Neural progenitor cell (in vitro differentiated cells): ENCODE data around the gene PLA2G2F. TPM values are rescaled to one million over a fixed set of nuclear protein-coding genes. Genes with fewer than 3 reads are reported as not detected.

Experiments
- DNase-seq: peaks from one replicate; pipeline ENCODE4 v3.0.0-alpha.2; 2016; ENCODE audit warnings: low spot score
- H2AFZ ChIP-seq: fragments of 200-600 bp; sonication (generic); replicated peaks from 2 replicates; pipeline ENCODE4 v1.6.1; 2016; ENCODE audit warnings: antibody characterized with exemption
- H3F3A ChIP-seq: fragments of 200-600 bp; sonication (generic); 2 replicates; pipeline ENCODE4 v1.6.1; 2016; ENCODE audit warnings: antibody characterized with exemption, low read depth
- H3K27ac ChIP-seq: fragments of 200-600 bp; sonication (generic); 2 replicates; pipeline ENCODE4 v1.5.1; 2016; ENCODE audit warnings: mild to moderate bottlenecking
- H3K27me3 ChIP-seq: fragments of 200-600 bp; sonication (generic); 2 replicates; pipeline ENCODE4 v1.6.1; 2016; ENCODE audit warnings: mild to moderate bottlenecking, moderate library complexity
- H3K36me3 ChIP-seq: fragments of 200-600 bp; sonication (generic); 2 replicates; pipeline ENCODE4 v1.5.1; 2016
- H3K4me1 ChIP-seq: fragments of 200-600 bp; sonication (generic); 2 replicates; pipeline ENCODE4 v1.6.1; 2016; ENCODE audit warnings: mixed run types
- H3K4me2 ChIP-seq: fragments of 200-600 bp; sonication (generic); 2 replicates; pipeline ENCODE4 v1.6.1; 2016
- H3K4me3 ChIP-seq: fragments of 200-600 bp; sonication (generic); 2 replicates; pipeline ENCODE4 v1.5.1; 2016
- H3K79me2 ChIP-seq: fragments of 200-600 bp; sonication (generic); 2 replicates; pipeline ENCODE4 v1.6.1; 2016; ENCODE audit warnings: low read depth
- H3K9ac ChIP-seq: fragments of 200-600 bp; sonication (generic); 2 replicates; pipeline ENCODE4 v1.6.1; 2016
- H3K9me3 ChIP-seq: fragments of 200-600 bp; sonication (generic); 2 replicates; pipeline ENCODE4 v1.5.1; 2016; ENCODE audit warnings: low read depth
- H4K20me1 ChIP-seq: fragments of 200-600 bp; sonication (generic); 2 replicates; pipeline ENCODE4 v1.6.1; 2016; ENCODE audit warnings: low read depth
- H3K27ac Mint-ChIP-seq: 3 replicates; pipeline ENCODE4 v1.8.0; 2021; ENCODE audit warnings: mixed read lengths
- H3K27me3 Mint-ChIP-seq: 2 replicates; pipeline ENCODE4 v1.8.0; 2022; ENCODE audit warnings: low read depth, mild to moderate bottlenecking, inconsistent platforms, moderate library complexity, mixed read lengths; ENCODE audit not compliant: insufficient read depth
- H3K36me3 Mint-ChIP-seq: 3 replicates; pipeline ENCODE4 v1.8.0; 2021; ENCODE audit warnings: mixed read lengths
- H3K4me1 Mint-ChIP-seq: 3 replicates; pipeline ENCODE4 v1.8.0; 2021; ENCODE audit warnings: mixed read lengths
- H3K4me3 Mint-ChIP-seq: 3 replicates; pipeline ENCODE4 v1.8.0; 2021; ENCODE audit warnings: mild to moderate bottlenecking, moderate library complexity, mixed read lengths
- H3K9me3 Mint-ChIP-seq: 3 replicates; pipeline ENCODE4 v1.8.0; 2020; ENCODE audit warnings: mixed read lengths
- EZH2 ChIP-seq: fragments of 200-600 bp; sonication (generic); IDR thresholded peaks from 2 replicates; pipeline ENCODE4 v1.6.1; 2017; ENCODE audit warnings: antibody characterized with exemption, mild to moderate bottlenecking, moderate library complexity
- EZH2phosphoT487 ChIP-seq: fragments of 200-600 bp; sonication (generic); IDR thresholded peaks from 2 replicates; pipeline ENCODE4 v1.6.1; 2017; ENCODE audit warnings: antibody characterized with exemption
- total RNA-seq: library from RNA; depleted of rRNA; stranded (reverse); fragments of >200 nt; gene quantifications from 2 replicates; pipeline ENCODE4 v1.2.3, GENCODE V29; 2015; ENCODE audit warnings: low replicate concordance
- TF ChIP-seq, protein P1 (sequence below): fragments of 200-600 bp; sonication (generic); IDR thresholded peaks from 2 replicates; pipeline ENCODE4 v1.5.1; 2017; ENCODE audit warnings: antibody characterized with exemption, mild to moderate bottlenecking

Gene PLA2G2F
- total RNA-seq, 1 donor from 2014 or later, result not detected

DNA sequence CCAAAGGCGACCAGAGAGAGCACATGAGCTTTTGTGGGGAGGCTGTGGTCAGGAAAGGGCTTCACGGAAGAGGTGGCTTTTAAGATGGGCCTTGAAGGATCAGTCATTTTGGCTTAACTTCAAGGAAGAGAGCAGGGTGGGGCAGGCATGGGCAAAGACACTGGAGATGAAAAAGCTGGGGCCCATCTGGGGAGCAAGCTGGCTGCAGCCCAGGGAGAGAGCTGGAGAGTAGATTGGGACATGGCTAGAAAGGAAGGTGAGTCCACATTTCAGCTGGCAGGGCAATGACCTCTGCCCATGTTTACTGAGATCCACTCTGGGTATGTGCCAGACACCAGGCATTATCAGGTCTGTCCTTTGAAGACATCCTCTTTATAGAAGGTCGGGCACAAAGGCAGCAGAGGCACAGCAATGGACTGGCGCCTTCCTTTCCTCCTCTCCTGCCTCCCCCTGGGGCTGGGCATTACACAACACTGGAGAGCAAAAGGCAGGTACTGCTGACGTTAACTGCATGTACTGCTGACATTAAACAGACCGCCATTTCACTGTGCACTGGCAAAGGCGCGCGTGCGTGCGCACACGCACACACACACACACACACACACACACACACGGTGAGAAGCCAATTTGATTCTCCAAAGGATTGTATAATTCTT lies 44.6 kb downstream of the PLA2G2F start:
- H3K27me3 Mint-ChIP-seq, result peaks cover 15% of the 10 kb centered on the region

DNA sequence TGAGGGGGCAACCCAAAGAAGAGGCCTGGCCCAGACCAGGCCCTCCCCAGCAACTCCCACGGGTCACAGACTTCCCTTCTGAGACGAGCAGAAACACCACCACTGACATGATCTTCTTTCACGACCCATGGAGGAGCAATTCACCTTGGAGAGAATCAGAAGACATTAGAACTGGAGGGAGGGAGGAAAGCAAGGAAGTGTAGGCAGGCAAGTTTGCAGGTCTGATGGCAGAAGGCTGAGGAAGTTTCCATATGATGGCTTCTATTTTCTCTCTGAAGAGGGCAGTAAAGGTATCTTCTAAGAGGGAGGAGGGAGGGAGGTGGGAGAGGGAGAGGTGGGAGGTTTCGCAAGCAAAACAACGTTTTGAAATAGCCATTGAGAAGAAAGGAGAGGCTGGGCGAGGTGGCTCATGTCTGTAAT lies 45.4 kb downstream of the PLA2G2F start:
- Histone ChIP-seq H3K4me3 (no peak overlapping the region), H3K4me1 (no peaks in the 10 kb centered on the region), H3K9ac (no peak overlapping the region), H3K9me3 (no peaks in the 10 kb centered on the region), H4K20me1 (no peaks in the 10 kb centered on the region), H3K36me3 (no peaks in the 10 kb centered on the region), H3K79me2 (no peaks in the 10 kb centered on the region), H3F3A (peaks cover 4% of the 10 kb centered on the region), H2AFZ (no peak overlapping the region), H3K4me2 (no peak overlapping the region), H3K27me3 (peaks cover 62% of the 10 kb centered on the region), H3K27ac (no peak overlapping the region)
- TF ChIP-seq EZH2phosphoT487, result no peak
- TF ChIP-seq EZH2, result no peak
- TF ChIP-seq, protein P1, sequence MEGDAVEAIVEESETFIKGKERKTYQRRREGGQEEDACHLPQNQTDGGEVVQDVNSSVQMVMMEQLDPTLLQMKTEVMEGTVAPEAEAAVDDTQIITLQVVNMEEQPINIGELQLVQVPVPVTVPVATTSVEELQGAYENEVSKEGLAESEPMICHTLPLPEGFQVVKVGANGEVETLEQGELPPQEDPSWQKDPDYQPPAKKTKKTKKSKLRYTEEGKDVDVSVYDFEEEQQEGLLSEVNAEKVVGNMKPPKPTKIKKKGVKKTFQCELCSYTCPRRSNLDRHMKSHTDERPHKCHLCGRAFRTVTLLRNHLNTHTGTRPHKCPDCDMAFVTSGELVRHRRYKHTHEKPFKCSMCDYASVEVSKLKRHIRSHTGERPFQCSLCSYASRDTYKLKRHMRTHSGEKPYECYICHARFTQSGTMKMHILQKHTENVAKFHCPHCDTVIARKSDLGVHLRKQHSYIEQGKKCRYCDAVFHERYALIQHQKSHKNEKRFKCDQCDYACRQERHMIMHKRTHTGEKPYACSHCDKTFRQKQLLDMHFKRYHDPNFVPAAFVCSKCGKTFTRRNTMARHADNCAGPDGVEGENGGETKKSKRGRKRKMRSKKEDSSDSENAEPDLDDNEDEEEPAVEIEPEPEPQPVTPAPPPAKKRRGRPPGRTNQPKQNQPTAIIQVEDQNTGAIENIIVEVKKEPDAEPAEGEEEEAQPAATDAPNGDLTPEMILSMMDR, result no peak
- DNase-seq, result no peak
- peak overlapping the region; percentile 4 for H3K4me3 Mint-ChIP-seq
- peaks cover 12% of the 10 kb centered on the region for H3K27me3 Mint-ChIP-seq
- H3K4me1 Mint-ChIP-seq, result peaks cover 28% of the 10 kb centered on the region
- no peaks in the 10 kb centered on the region for H3K9me3 Mint-ChIP-seq
- no peaks in the 10 kb centered on the region for H3K36me3 Mint-ChIP-seq
- H3K27ac Mint-ChIP-seq, result no peak overlapping the region

More for the DNA sequence above, 44.6 kb downstream of the PLA2G2F start:
- DNase-seq, result no peak
- H3K4me2 ChIP-seq, result no peak overlapping the region
- Mint-ChIP-seq H3K4me3 (no peak overlapping the region), H3K4me1 (peaks cover 28% of the 10 kb centered on the region), H3K36me3 (no peaks in the 10 kb centered on the region), H3K27ac (peak overlapping the region; percentile 12), H3K9me3 (no peaks in the 10 kb centered on the region)
- no peaks in the 10 kb centered on the region for H3K36me3 ChIP-seq
- no peaks in the 10 kb centered on the region for H3K9me3 ChIP-seq
- H3F3A ChIP-seq, result peaks cover 4% of the 10 kb centered on the region
- H3K9ac ChIP-seq, result no peak overlapping the region
- H3K4me3 ChIP-seq, result no peak overlapping the region
- TF ChIP-seq, protein P1, result no peak
- TF ChIP-seq EZH2phosphoT487 (no peak), EZH2 (no peak)
- no peak overlapping the region for H2AFZ ChIP-seq
- no peaks in the 10 kb centered on the region for H3K79me2 ChIP-seq
- H4K20me1 ChIP-seq, result no peaks in the 10 kb centered on the region
- no peaks in the 10 kb centered on the region for H3K4me1 ChIP-seq
- H3K27ac ChIP-seq, result no peak overlapping the region
- peaks cover 57% of the 10 kb centered on the region for H3K27me3 ChIP-seq

DNA sequence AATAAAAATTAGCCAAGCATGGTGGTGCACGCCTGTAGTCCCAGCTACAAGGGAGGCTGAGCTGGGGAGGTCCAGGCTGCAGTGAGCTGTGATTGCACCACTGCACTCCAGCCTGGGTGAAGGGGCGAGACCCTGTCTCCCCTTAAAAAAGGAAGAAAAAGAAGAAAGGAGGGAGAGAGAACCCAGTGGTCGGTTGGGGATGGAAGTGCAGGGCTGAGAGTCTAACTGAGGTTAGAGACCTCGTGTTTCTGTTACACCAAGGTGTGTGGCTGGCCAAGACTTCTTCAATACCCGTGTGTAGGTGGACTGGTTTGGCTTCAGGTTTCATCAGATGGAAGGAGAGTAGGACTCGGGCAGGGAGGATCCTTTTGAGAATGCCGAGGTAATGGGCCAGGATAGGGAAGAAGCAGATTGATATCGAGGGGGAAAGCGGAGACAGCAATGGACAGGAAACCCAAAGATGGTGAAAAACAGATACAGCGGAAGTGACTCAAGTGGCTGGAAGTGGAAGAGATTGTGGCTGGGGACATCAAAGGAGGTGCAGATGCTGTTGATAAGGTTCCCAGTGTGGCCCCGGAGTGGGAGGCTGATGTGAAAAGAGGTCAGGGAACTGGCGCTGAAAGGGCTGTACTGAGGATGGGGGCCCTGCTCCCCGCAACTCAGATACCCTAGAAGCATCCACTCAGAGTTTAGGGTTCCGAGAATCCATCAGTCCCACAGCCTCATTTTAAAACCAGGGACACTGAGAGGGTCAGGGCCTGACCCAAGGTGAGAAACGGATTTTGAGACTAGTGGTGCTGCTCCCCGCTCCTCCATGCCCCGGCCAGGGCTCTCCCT lies 46.1 kb downstream of the PLA2G2F start:
- peak overlapping the region; percentile 93 for H3K4me2 ChIP-seq
- H3K27ac Mint-ChIP-seq, result peak overlapping the region; percentile 46
- H3F3A ChIP-seq, result peaks cover 4% of the 10 kb centered on the region
- no peaks in the 10 kb centered on the region for H3K36me3 Mint-ChIP-seq
- H3K79me2 ChIP-seq, result no peaks in the 10 kb centered on the region
- no peaks in the 10 kb centered on the region for H3K9me3 ChIP-seq
- H4K20me1 ChIP-seq, result no peaks in the 10 kb centered on the region
- peaks cover 7% of the 10 kb centered on the region for H3K27me3 Mint-ChIP-seq
- no peaks in the 10 kb centered on the region for H3K36me3 ChIP-seq
- TF ChIP-seq EZH2phosphoT487, result no peak
- TF ChIP-seq EZH2, result no peak
- TF ChIP-seq, protein P1, result no peak
- H3K4me3 Mint-ChIP-seq, result peak overlapping the region; percentile 66
- no peak overlapping the region for H3K9ac ChIP-seq
- peak overlapping the region; percentile 71 for H3K4me3 ChIP-seq
- peak overlapping the region; percentile 84 for H2AFZ ChIP-seq
- H3K9me3 Mint-ChIP-seq, result no peaks in the 10 kb centered on the region
- H3K27ac ChIP-seq, result no peak overlapping the region
- H3K27me3 ChIP-seq, result peaks cover 62% of the 10 kb centered on the region
- H3K4me1 Mint-ChIP-seq, result peaks cover 28% of the 10 kb centered on the region
- no peaks in the 10 kb centered on the region for H3K4me1 ChIP-seq
- no peak for DNase-seq
